Ishikawa (cell line): ENCODE results near the gene LYRM7.

Source experiments
- CEBPB ChIP-seq: IDR thresholded peaks from 2 replicates; pipeline ENCODE4 v1.6.1; 2012
- CREB1 ChIP-seq: IDR thresholded peaks from 2 replicates; pipeline ENCODE4 v1.6.1; 2012; ENCODE audit warnings: low read depth
- EGR1 ChIP-seq: IDR thresholded peaks from 2 replicates; pipeline ENCODE4 v1.6.1; 2012
- EP300 ChIP-seq: IDR thresholded peaks from 2 replicates; pipeline ENCODE4 v1.6.1; 2012; ENCODE audit warnings: borderline replicate concordance
- FOXM1 ChIP-seq: IDR thresholded peaks from 2 replicates; pipeline ENCODE4 v1.6.1; 2012; ENCODE audit warnings: low read depth, borderline replicate concordance
- NFIC ChIP-seq: IDR thresholded peaks from 2 replicates; pipeline ENCODE4 v1.6.1; 2012
- RAD21 ChIP-seq: IDR thresholded peaks from 2 replicates; pipeline ENCODE4 v1.6.1; 2012; ENCODE audit warnings: low read depth
- REST ChIP-seq: IDR thresholded peaks from 2 replicates; pipeline ENCODE4 v1.6.1; 2012; ENCODE audit warnings: low read depth, mild to moderate bottlenecking
- TAF1 ChIP-seq: IDR thresholded peaks from 2 replicates; pipeline ENCODE4 v1.6.1; 2012; ENCODE audit warnings: low read depth, mild to moderate bottlenecking
- TCF12 ChIP-seq: IDR thresholded peaks from 2 replicates; pipeline ENCODE4 v1.6.1; 2012; ENCODE audit warnings: low read depth
- TEAD4 ChIP-seq: IDR thresholded peaks from 2 replicates; pipeline ENCODE4 v1.6.1; 2012
- USF1 ChIP-seq: IDR thresholded peaks from 2 replicates; pipeline ENCODE4 v1.6.1; 2012
- YY1 ChIP-seq: IDR thresholded peaks from 2 replicates; pipeline ENCODE4 v1.6.1; 2012; ENCODE audit warnings: low read depth
- ZBTB7A ChIP-seq: IDR thresholded peaks from 2 replicates; pipeline ENCODE4 v1.6.1; 2012; ENCODE audit warnings: low read depth
- TF ChIP-seq, protein P1 (sequence below): IDR thresholded peaks from 2 replicates; pipeline ENCODE4 v1.6.1; 2012

Gene LYRM7

DNA sequence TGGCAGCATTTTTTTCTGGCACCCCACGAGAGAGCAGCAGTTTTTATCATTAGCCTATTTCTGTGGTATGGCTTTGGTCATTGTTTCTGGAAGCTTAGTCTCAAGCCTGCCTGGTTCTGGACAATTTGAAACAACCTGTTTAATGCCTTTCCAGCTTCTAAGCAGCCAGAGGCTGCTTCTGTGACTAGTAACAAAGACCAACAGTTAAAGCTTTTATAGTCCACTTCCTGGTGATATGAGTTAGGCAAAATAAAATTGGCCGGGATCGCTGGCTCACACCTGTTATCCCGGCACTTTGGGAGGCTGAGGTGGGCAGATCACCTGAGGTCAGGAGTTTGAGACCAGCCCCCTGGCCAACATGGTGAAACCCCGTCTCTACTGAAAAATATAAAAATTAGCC is 24.0 kb downstream of the LYRM7 start:
- no peak for TF ChIP-seq RAD21
- no peak for TF ChIP-seq YY1
- no peak for TF ChIP-seq USF1
- TF ChIP-seq, protein P1, sequence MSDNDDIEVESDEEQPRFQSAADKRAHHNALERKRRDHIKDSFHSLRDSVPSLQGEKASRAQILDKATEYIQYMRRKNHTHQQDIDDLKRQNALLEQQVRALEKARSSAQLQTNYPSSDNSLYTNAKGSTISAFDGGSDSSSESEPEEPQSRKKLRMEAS = no peak
- TF ChIP-seq EP300 = no peak
- TF ChIP-seq ZBTB7A = no peak
- TF ChIP-seq REST = no peak
- TF ChIP-seq CEBPB = no peak
- TF ChIP-seq CREB1 = no peak
- no peak for TF ChIP-seq TAF1
- no peak for TF ChIP-seq EGR1
- TF ChIP-seq TCF12 = no peak
- no peak for TF ChIP-seq FOXM1
- TF ChIP-seq NFIC = no peak
- no peak for TF ChIP-seq TEAD4

DNA sequence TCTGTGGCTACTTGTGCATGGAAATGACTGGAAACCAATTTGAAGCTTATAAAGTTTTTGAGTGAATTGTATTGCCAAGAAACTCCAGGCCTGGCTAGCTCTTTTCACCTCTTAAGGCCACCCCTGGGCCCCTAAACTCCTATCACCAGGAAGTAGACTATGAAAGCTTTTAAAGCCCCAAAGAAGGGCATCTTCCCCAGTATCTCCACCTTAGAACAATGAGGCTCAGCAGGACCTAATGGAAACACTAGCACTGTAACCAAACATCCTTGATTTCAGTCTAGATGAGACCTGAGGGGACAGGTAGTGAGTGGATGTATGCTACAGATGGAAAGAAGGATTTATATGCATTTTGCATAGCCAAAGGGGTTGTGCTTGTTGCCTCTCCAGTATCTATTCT is 25.0 kb downstream of the LYRM7 start:
- TF ChIP-seq USF1 (no peak), EGR1 (no peak), CREB1 (no peak), CEBPB (no peak), ZBTB7A (no peak), RAD21 (no peak), TCF12 (no peak), TAF1 (no peak), YY1 (no peak), REST (no peak), FOXM1 (no peak)
- TF ChIP-seq, protein P1 = no peak

GRCh38 chr5:131196331-131196730 is 25.6 kb downstream of the LYRM7 start:
- TF ChIP-seq TCF12 (no peak), EP300 (no peak), RAD21 (no peak), YY1 (no peak), REST (no peak), EGR1 (no peak)

DNA sequence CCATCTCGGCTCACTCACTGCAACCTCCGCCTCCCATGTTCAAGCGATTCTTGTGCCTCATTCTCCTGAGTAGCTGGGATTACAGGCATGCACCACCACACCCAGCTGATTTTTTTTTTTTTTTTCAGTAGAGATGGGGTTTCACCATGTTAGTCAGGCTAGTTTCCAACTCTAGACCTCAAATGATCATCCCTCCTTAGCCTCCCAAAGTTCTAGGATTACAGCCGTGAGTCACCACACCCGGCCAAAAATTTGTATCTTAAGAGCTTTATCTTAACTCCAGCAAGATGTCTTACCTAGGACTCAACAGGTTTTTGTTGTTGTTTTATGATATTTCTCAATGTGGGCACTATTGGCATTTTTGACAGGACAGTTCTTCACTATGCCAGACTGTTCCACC is 27.9 kb downstream of the LYRM7 start:
- no peak for TF ChIP-seq NFIC
- no peak for TF ChIP-seq ZBTB7A
- TF ChIP-seq, protein P1 = no peak

DNA sequence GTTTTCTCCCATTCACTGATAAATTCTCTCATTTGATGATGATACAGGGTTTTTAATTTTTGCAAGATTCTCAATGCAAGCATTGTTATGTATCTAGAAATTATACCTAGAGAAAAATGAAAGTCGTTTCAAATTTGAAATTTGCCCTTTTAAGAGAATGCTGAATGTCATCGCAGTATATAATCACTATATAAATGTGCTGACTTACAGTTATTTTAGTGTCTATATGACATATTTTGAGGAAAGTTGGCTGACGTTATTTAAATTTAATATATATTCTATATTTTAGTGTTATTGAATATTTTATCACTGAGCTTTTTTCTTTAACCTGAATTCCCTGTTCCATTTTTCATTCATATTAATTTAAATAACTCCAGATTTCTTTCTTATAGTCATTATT is 29.8 kb downstream of the LYRM7 start:
- TF ChIP-seq ZBTB7A (no peak), CREB1 (no peak), TEAD4 (no peak), CEBPB (no peak)
